CD14-positive monocyte (primary cell): ENCODE measurements around the gene P2RX2. TPM values are rescaled to one million over a fixed set of nuclear protein-coding genes. Genes with fewer than 3 reads are reported as not detected.

Experiments
- DNase-seq, 3 donors: peaks; one replicate each; pipeline ENCODE4 v3.0.0-alpha.2; 2011 to 2022
- H2AFZ ChIP-seq: 2 replicates; pipeline ENCODE4 v1.6.0; 2012; ENCODE audit warnings: mild to moderate bottlenecking, low read depth, low read length, inconsistent platforms; ENCODE audit not compliant: insufficient read depth, poor library complexity, severe bottlenecking
- H3K27ac ChIP-seq, 2 donors: 1 replicate in 1 of 2; 2 replicates in 1 of 2; pipeline ENCODE4 v1.5.1; 2012 to 2013; ENCODE audit warnings: low read length in 2 of 2, control low read depth in 1 of 2, inconsistent platforms in 1 of 2, low read depth in 1 of 2, mild to moderate bottlenecking in 1 of 2
- H3K27me3 ChIP-seq, 2 donors: one replicate each; pipeline versions ENCODE4 v1.6.0 to v1.6.1; 2011 to 2013; ENCODE audit warnings: low read length in 2 of 2; ENCODE audit not compliant: control insufficient read depth in 2 of 2, insufficient read depth in 2 of 2
- H3K36me3 ChIP-seq, 2 donors: replicated peaks in 1 of 2; 1 replicate in 1 of 2; 2 replicates in 1 of 2; pipeline versions ENCODE4 v1.5.1 to v1.6.1; 2012 to 2013; ENCODE audit warnings: low read length in 2 of 2, control low read depth in 1 of 2, inconsistent platforms in 1 of 2, mild to moderate bottlenecking in 1 of 2; ENCODE audit not compliant: insufficient read depth in 2 of 2, control insufficient read depth in 1 of 2
- H3K4me1 ChIP-seq, 2 donors: 1 replicate in 1 of 2; 2 replicates in 1 of 2; pipeline versions ENCODE4 v1.5.1 to v1.6.1; 2012 to 2013; ENCODE audit warnings: low read length in 2 of 2, control low read depth in 1 of 2, inconsistent platforms in 1 of 2, mild to moderate bottlenecking in 1 of 2, moderate library complexity in 1 of 2; ENCODE audit not compliant: insufficient read depth in 2 of 2, control insufficient read depth in 1 of 2
- H3K4me2 ChIP-seq: replicated peaks from 2 replicates; pipeline ENCODE3; 2012; ENCODE audit warnings: low read length, moderate library complexity, mild to moderate bottlenecking; ENCODE audit not compliant: poor library complexity, severe bottlenecking; ENCODE audit errors: extremely low read depth
- H3K4me3 ChIP-seq, 3 experiments: fragments of 200-600 bp in 1 of 3; sonication (generic) in 1 of 3; replicated peaks in 1 of 3; 1 replicate in 2 of 3; 2 replicates in 1 of 3; pipeline ENCODE4 v1.5.1; 2011 to 2013; ENCODE audit warnings: low read length in 3 of 3, mild to moderate bottlenecking in 3 of 3, control low read depth in 2 of 3, low read depth in 2 of 3, inconsistent platforms in 1 of 3, moderate library complexity in 1 of 3
- H3K79me2 ChIP-seq: 2 replicates; pipeline ENCODE4 v1.6.0; 2012; ENCODE audit warnings: mild to moderate bottlenecking, control low read depth, inconsistent platforms, low read length, moderate library complexity; ENCODE audit not compliant: insufficient read depth
- H3K9ac ChIP-seq: 2 replicates; pipeline ENCODE4 v1.6.0; 2017; ENCODE audit warnings: low read length, mild to moderate bottlenecking; ENCODE audit not compliant: insufficient read depth, poor library complexity, severe bottlenecking
- H3K9me3 ChIP-seq, 2 donors: replicated peaks in 1 of 2; 1 replicate in 1 of 2; 2 replicates in 1 of 2; pipeline versions ENCODE4 v1.5.1 to v1.6.1; 2012 to 2013; ENCODE audit warnings: low read length in 2 of 2, control low read depth in 1 of 2; ENCODE audit not compliant: control insufficient read depth in 1 of 2, insufficient read depth in 1 of 2
- H4K20me1 ChIP-seq: 2 replicates; pipeline ENCODE4 v1.6.0; 2012; ENCODE audit warnings: mild to moderate bottlenecking, low read length, control low read depth, moderate library complexity; ENCODE audit not compliant: insufficient read depth
- H3K27ac Mint-ChIP-seq, 7 donors: one replicate each; pipeline ENCODE4 v1.8.0; 2020; ENCODE audit warnings: mild to moderate bottlenecking in 7 of 7, mixed read lengths in 7 of 7, moderate library complexity in 6 of 7, inconsistent platforms in 2 of 7
- H3K27me3 Mint-ChIP-seq, 3 donors: one replicate each; pipeline ENCODE4 v1.8.0; 2021 to 2022; ENCODE audit warnings: low read depth in 3 of 3, mild to moderate bottlenecking in 3 of 3, mixed read lengths in 3 of 3, moderate library complexity in 3 of 3, inconsistent platforms in 1 of 3
- H3K36me3 Mint-ChIP-seq, 2 donors: one replicate each; pipeline ENCODE4 v1.8.0; 2020; ENCODE audit warnings: mixed read lengths in 2 of 2, inconsistent platforms in 1 of 2, mild to moderate bottlenecking in 1 of 2
- H3K4me1 Mint-ChIP-seq: one replicate; pipeline ENCODE4 v1.8.0; 2020; ENCODE audit warnings: mild to moderate bottlenecking, mixed read lengths
- H3K4me3 Mint-ChIP-seq, 2 donors: one replicate each; pipeline ENCODE4 v1.8.0; 2020; ENCODE audit warnings: mild to moderate bottlenecking in 2 of 2, mixed read lengths in 2 of 2, moderate library complexity in 1 of 2
- H3K9me3 Mint-ChIP-seq, 7 donors: one replicate each; pipeline ENCODE4 v1.8.0; 2020 to 2022; ENCODE audit warnings: mixed read lengths in 7 of 7, mild to moderate bottlenecking in 6 of 7, moderate library complexity in 6 of 7, inconsistent platforms in 2 of 7
- CTCF ChIP-seq: fragments of 200-600 bp; IDR thresholded peaks from one replicate; pipeline ENCODE4 v1.8.0; 2022; ENCODE audit warnings: antibody characterized with exemption, mild to moderate bottlenecking
- WGBS: methylation state at CpG from one replicate; pipeline ENCODE4 v1.1.5; 2013; ENCODE audit warnings: missing lambda C conversion rate; ENCODE audit not compliant: insufficient coverage; 5-methylcytosine and 5-hydroxymethylcytosine counted together
- intact Hi-C, 2 donors: fragments of 100-400 bp; cut with micrococcal nuclease; formaldehyde crosslinking; loops; one replicate each; pipeline versions ENCODE4 v1.15.0 to v1.15.1; 2023
- polyA plus RNA-seq, 3 donors: library from polyadenylated mRNA; depleted of rRNA in 1 of 3; unstranded in 2 of 3; stranded (reverse) in 1 of 3; fragments of 300-500 nt in 2 of 3; fragments of >200 nt in 1 of 3; fragmentation: Illumina TruSeq in 2 of 3; gene quantifications; 1 replicate in 2 of 3; 2 replicates in 1 of 3; pipeline ENCODE4 v1.2.3, GENCODE V29; 2012 to 2021

The P2RX2 gene
- polyA plus RNA-seq, 3 donors, result not detected

- no peaks in the 10 kb centered on the region for H4K20me1 ChIP-seq
- H3K79me2 ChIP-seq, result no peaks in the 10 kb centered on the region
- intact Hi-C loops, result no loop called here
- H3K4me2 ChIP-seq, result no peak overlapping the region
- H2AFZ ChIP-seq, result no peak overlapping the region
- no peak overlapping the region for H3K27ac ChIP-seq
- H3K9me3 ChIP-seq, result no peaks in the 10 kb centered on the region
- peaks cover 54 to 89% of the 10 kb centered on the region in 2 donors for H3K36me3 ChIP-seq
- H3K27me3 ChIP-seq, result no peaks in the 10 kb centered on the region
- WGBS, result 98% methylated on average over 19 of the region's 30 CpGs
- Mint-ChIP-seq H3K4me3 (no peak overlapping the region), H3K36me3 (peaks cover 71 to 85% of the 10 kb centered on the region in 2 donors), H3K4me1 (no peaks in the 10 kb centered on the region), H3K27me3 (peaks cover 0 to 1% (median 0%) of the 10 kb centered on the region in 3 donors), H3K27ac (no peak overlapping the region), H3K9me3 (no peaks in the 10 kb centered on the region)
- DNase-seq, result no peak
- no peak for TF ChIP-seq CTCF
- no peak overlapping the region for H3K9ac ChIP-seq
- H3K4me1 ChIP-seq, result no peaks in the 10 kb centered on the region
- H3K4me3 ChIP-seq, result no peak overlapping the region
Measured at GRCh38 chr12:132642846-132643835, 24.6 kb downstream of the P2RX2 start.

- no peak overlapping the region for H3K27ac Mint-ChIP-seq
- H3K4me2 ChIP-seq, result no peak overlapping the region
Measured at GRCh38 chr12:132646850-132647249, 28.3 kb downstream of the P2RX2 start.

More at GRCh38 chr12:132646850-132647249, 28.3 kb downstream of the P2RX2 start:
- TF ChIP-seq CTCF, result no peak
- Histone ChIP-seq H3K27ac (no peak overlapping the region), H3K4me3 (no peak overlapping the region), H3K9ac (no peak overlapping the region), H3K36me3 (peaks cover 52 to 90% of the 10 kb centered on the region in 2 donors), H4K20me1 (no peaks in the 10 kb centered on the region), H2AFZ (no peak overlapping the region), H3K79me2 (no peaks in the 10 kb centered on the region), H3K27me3 (no peaks in the 10 kb centered on the region), H3K9me3 (no peaks in the 10 kb centered on the region), H3K4me1 (no peaks in the 10 kb centered on the region)
- Mint-ChIP-seq H3K4me1 (no peaks in the 10 kb centered on the region), H3K27me3 (peaks cover 0 to 1% (median 0%) of the 10 kb centered on the region in 3 donors), H3K36me3 (peaks cover 73 to 90% of the 10 kb centered on the region in 2 donors), H3K4me3 (no peak overlapping the region), H3K9me3 (no peaks in the 10 kb centered on the region)
- DNase-seq, result no peak
- WGBS, result no CpG with 5 or more reads among the region's 7 CpGs
- intact Hi-C loops, result no loop called here
